Lung (tissue), 12 donors: ENCODE measurements around the gene CERS1. TPM values are rescaled to one million over a fixed set of nuclear protein-coding genes. Genes with fewer than 3 reads are reported as not detected.
A peak's percentile ranks its signal among the peaks of the same experiment; 100 is the strongest.

Source experiments
- ATAC-seq: fragments of 200-7000 bp; cut with Tn5 transposase; one replicate; pipeline ENCODE4 v1.9.1; 2020; ENCODE audit warnings: moderate number of reproducible peaks; ENCODE audit not compliant: insufficient read depth, low FRiP score
- DNase-seq, 3 donors: peaks; one replicate each; pipeline ENCODE4 v3.0.0-alpha.2; 2013 to 2017
- H3K27ac ChIP-seq, 2 donors: one replicate each; pipeline ENCODE4 v1.5.1; 2013; ENCODE audit warnings: mild to moderate bottlenecking in 2 of 2, moderate library complexity in 2 of 2, control low read depth in 1 of 2, inconsistent platforms in 1 of 2, low read depth in 1 of 2, low read length in 1 of 2
- H3K27me3 ChIP-seq, 3 donors: one replicate each; pipeline ENCODE4 v1.5.1; 2013; ENCODE audit warnings: low read length in 2 of 3; ENCODE audit not compliant: control insufficient read depth in 3 of 3, insufficient read depth in 3 of 3
- H3K36me3 ChIP-seq, 4 donors: one replicate each; pipeline ENCODE4 v1.5.1; 2013; ENCODE audit warnings: low read length in 4 of 4, mild to moderate bottlenecking in 1 of 4, moderate library complexity in 1 of 4; ENCODE audit not compliant: control insufficient read depth in 4 of 4, insufficient read depth in 4 of 4
- H3K4me1 ChIP-seq, 5 donors: one replicate each; pipeline ENCODE4 v1.5.1; 2013; ENCODE audit warnings: low read length in 5 of 5, mild to moderate bottlenecking in 2 of 5, moderate library complexity in 1 of 5; ENCODE audit not compliant: control insufficient read depth in 5 of 5, insufficient read depth in 5 of 5
- H3K4me3 ChIP-seq: one replicate; pipeline ENCODE4 v1.5.1; 2013; ENCODE audit warnings: mild to moderate bottlenecking, control low read depth, moderate library complexity
- H3K9ac ChIP-seq, 2 donors: one replicate each; pipeline ENCODE4 v1.5.1; 2013; ENCODE audit warnings: low read length in 2 of 2, control low read depth in 1 of 2; ENCODE audit not compliant: insufficient read depth in 1 of 2
- H3K9me3 ChIP-seq, 4 donors: one replicate each; pipeline ENCODE4 v1.5.1; 2013; ENCODE audit warnings: low read length in 3 of 4, mild to moderate bottlenecking in 1 of 4, moderate library complexity in 1 of 4; ENCODE audit not compliant: control insufficient read depth in 4 of 4, insufficient read depth in 3 of 4
- CTCF ChIP-seq: IDR thresholded peaks from 2 replicates; pipeline ENCODE4 v1.5.1; 2012; ENCODE audit warnings: mild to moderate bottlenecking; ENCODE audit errors: control extremely low read depth, extremely low read depth
- WGBS, 2 donors: extraction: QIAGEN DNeasy Blood & Tissue Kit; methylation state at CpG; one replicate each; pipeline ENCODE4 v1.1.7; 2013; 5-methylcytosine and 5-hydroxymethylcytosine counted together
- polyA plus RNA-seq, 2 donors: library from polyadenylated mRNA; stranded (reverse); fragments of 200-250 nt; gene quantifications; one replicate each; pipeline ENCODE4 v1.2.1, GENCODE V29; 2013
- total RNA-seq, 2 donors: library from RNA; depleted of rRNA in 1 of 2; stranded (reverse); fragments of >200 nt in 1 of 2; gene quantifications; one replicate each; pipeline ENCODE4 v1.2.1, GENCODE V29; 2014 to 2021
- donor health status: control.
- donor health status: control.
- donor health status: Bipolar disorder and iron deficiency.
- donor health status: healthy.
- donor health status: DM: yes; HTN: yes; CAD: no.

Gene CERS1
- total and polyA plus RNA-seq, 4 donors: 0.14 to 1.7 (median 0.35) TPM

GRCh38 chr19:18840288-18841267 lies 55.4 kb downstream of the CERS1 start:
- no peak overlapping the region for H3K27ac ChIP-seq
- H3K27me3 ChIP-seq: no peaks in the 10 kb centered on the region
- peaks cover 0 to 6% (median 2%) of the 10 kb centered on the region in 4 donors for H3K36me3 ChIP-seq
- no peaks in the 10 kb centered on the region for H3K9me3 ChIP-seq
- no peak for DNase-seq
- peaks cover 0 to 34% (median 11%) of the 10 kb centered on the region in 5 donors for H3K4me1 ChIP-seq
- no peak for TF ChIP-seq CTCF
- H3K9ac ChIP-seq: no peak overlapping the region
- WGBS, 2 donors: 82 to 86% methylated on average over 26 of the region's 26 CpGs
- no peak for ATAC-seq
- no peak overlapping the region for H3K4me3 ChIP-seq

- DNase-seq (no peak), ATAC-seq (no peak)
- Histone ChIP-seq H3K4me3 (no peak overlapping the region), H3K27me3 (no peaks in the 10 kb centered on the region), H3K9ac (no peak overlapping the region), H3K9me3 (no peaks in the 10 kb centered on the region), H3K36me3 (peaks cover 0 to 9% (median 5%) of the 10 kb centered on the region in 4 donors), H3K4me1 (peaks cover 0 to 36% (median 11%) of the 10 kb centered on the region in 5 donors), H3K27ac (no peak overlapping the region)
- 72 to 82% methylated on average over 15 of the region's 15 CpGs for WGBS, 2 donors
- TF ChIP-seq CTCF: no peak
Measured at GRCh38 chr19:18839465-18840287, 56.3 kb downstream of the CERS1 start.

- H3K9ac ChIP-seq: peak overlapping the region in 1 of 2 donors; percentile 44
- H3K27ac ChIP-seq: no peak overlapping the region
- whole genome bisulfite sequencing, 2 donors: 64 to 73% methylated on average over 4 of the region's 4 CpGs
- no peak for TF ChIP-seq CTCF
- peaks cover 0 to 3% (median 0%) of the 10 kb centered on the region in 3 donors for H3K27me3 ChIP-seq
- DNase-seq: no peak
- ATAC-seq: no peak
- H3K9me3 ChIP-seq: no peaks in the 10 kb centered on the region
- no peak overlapping the region for H3K4me3 ChIP-seq
- H3K36me3 ChIP-seq: peaks cover 0 to 10% (median 8%) of the 10 kb centered on the region in 4 donors
- peaks cover 8 to 22% (median 17%) of the 10 kb centered on the region in 5 donors for H3K4me1 ChIP-seq
Measured at GRCh38 chr19:18834644-18834984, 61.3 kb downstream of the CERS1 start.
